ENCODE data around the gene IPO9. TPM values are rescaled to one million over a fixed set of nuclear protein-coding genes. Genes with fewer than 3 reads are reported as not detected.
A peak's percentile ranks its signal among the peaks of the same experiment; 100 is the strongest.

The IPO9 gene
- polyA plus RNA-seq, 1 donor (not counting 4 experiments of a cell fraction or from before 2014, with no cell fraction given): 38.9 TPM

DNA sequence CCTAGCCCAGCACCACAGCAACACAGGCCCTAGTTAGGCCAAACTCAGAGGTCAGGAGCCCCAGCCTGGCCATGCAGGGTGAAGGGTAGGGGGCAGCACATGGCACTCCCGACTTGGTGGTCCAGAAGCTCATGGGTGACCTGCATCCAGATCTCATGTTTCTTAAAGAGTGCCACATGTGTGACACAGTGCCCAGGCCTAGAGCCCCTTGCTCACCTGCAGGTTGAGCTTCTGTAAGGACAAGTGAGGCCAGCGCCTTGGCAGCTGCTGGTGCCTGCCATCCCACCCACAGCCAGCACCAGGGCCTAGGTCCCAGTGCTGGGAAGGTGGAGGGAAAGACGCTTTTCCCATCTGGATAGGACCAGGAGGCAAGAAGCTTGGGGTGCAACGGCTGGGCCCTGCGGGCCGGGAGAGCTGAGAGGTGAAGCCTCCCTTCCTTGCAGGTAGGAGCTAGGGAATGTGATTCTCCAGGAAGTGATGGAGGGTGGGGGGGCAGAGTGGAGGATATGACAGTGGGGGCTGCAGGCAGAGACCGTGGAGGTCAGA lies 66.2 kb downstream of the IPO9 start:
- TF ChIP-seq, protein P1, sequence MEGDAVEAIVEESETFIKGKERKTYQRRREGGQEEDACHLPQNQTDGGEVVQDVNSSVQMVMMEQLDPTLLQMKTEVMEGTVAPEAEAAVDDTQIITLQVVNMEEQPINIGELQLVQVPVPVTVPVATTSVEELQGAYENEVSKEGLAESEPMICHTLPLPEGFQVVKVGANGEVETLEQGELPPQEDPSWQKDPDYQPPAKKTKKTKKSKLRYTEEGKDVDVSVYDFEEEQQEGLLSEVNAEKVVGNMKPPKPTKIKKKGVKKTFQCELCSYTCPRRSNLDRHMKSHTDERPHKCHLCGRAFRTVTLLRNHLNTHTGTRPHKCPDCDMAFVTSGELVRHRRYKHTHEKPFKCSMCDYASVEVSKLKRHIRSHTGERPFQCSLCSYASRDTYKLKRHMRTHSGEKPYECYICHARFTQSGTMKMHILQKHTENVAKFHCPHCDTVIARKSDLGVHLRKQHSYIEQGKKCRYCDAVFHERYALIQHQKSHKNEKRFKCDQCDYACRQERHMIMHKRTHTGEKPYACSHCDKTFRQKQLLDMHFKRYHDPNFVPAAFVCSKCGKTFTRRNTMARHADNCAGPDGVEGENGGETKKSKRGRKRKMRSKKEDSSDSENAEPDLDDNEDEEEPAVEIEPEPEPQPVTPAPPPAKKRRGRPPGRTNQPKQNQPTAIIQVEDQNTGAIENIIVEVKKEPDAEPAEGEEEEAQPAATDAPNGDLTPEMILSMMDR (optimal IDR thresholded peaks at IDR 0.05 in 1 of 3, IDR thresholded peaks at IDR 0.05 in 1 of 3, conservative IDR thresholded peaks at IDR 0.05 in 1 of 3; ENCODE audit: extremely low read depth in 1 of 3, insufficient read depth in 2 of 3, low read length in 3 of 3): no peak
- no peak for TF ChIP-seq EZH2 (IDR thresholded peaks at IDR 0.05; ENCODE audit: low read length)
- DNase-seq (ENCODE audit: low read depth, low spot score): no peak
- no peak overlapping the region for H3K4me3 ChIP-seq (ENCODE audit: control insufficient read depth in 2 of 3, extremely low read depth in 1 of 3, insufficient read depth in 2 of 3, low read depth in 1 of 3, low read length in 3 of 3)
- no peak overlapping the region for H3K4me2 ChIP-seq (ENCODE audit: control insufficient read depth, extremely low read depth, insufficient read depth, low read depth, low read length)
- H3K27ac ChIP-seq (ENCODE audit: control insufficient read depth, insufficient read depth, low read length): no peak overlapping the region
- no peak overlapping the region for H2AFZ ChIP-seq (ENCODE audit: control insufficient read depth, low read length)
- no peak for FAIRE-seq
- H3K9ac ChIP-seq (ENCODE audit: control insufficient read depth, extremely low read depth, insufficient read depth, low read length): no peak overlapping the region
- peaks cover 4% of the 10 kb centered on the region for H3K9me1 ChIP-seq (ENCODE audit: control insufficient read depth, extremely low read depth, insufficient read depth, low read length)
- H3K9me3 ChIP-seq (ENCODE audit: control insufficient read depth, low read depth, low read length): no peaks in the 10 kb centered on the region
- H3K79me2 ChIP-seq (ENCODE audit: control insufficient read depth, insufficient read depth, low read length): no peaks in the 10 kb centered on the region
- H3K36me3 ChIP-seq (ENCODE audit: control insufficient read depth in 2 of 2, extremely low read depth in 1 of 2, insufficient read depth in 2 of 2, low read length in 2 of 2): no peaks in the 10 kb centered on the region
- no peaks in the 10 kb centered on the region for H3K27me3 ChIP-seq (ENCODE audit: control insufficient read depth, extremely low read depth, insufficient read depth, low read length)
- dilution Hi-C loops (cut with MboI; ENCODE audit: extremely low pct_ligation_motif_present, low sequenced_read_pairs): no loop called here
- H3K4me1 ChIP-seq (ENCODE audit: control insufficient read depth, extremely low read depth, insufficient read depth, low read length): peaks cover 15% of the 10 kb centered on the region
- H4K20me1 ChIP-seq (ENCODE audit: control insufficient read depth, extremely low read depth, insufficient read depth, low read length): no peaks in the 10 kb centered on the region

DNA sequence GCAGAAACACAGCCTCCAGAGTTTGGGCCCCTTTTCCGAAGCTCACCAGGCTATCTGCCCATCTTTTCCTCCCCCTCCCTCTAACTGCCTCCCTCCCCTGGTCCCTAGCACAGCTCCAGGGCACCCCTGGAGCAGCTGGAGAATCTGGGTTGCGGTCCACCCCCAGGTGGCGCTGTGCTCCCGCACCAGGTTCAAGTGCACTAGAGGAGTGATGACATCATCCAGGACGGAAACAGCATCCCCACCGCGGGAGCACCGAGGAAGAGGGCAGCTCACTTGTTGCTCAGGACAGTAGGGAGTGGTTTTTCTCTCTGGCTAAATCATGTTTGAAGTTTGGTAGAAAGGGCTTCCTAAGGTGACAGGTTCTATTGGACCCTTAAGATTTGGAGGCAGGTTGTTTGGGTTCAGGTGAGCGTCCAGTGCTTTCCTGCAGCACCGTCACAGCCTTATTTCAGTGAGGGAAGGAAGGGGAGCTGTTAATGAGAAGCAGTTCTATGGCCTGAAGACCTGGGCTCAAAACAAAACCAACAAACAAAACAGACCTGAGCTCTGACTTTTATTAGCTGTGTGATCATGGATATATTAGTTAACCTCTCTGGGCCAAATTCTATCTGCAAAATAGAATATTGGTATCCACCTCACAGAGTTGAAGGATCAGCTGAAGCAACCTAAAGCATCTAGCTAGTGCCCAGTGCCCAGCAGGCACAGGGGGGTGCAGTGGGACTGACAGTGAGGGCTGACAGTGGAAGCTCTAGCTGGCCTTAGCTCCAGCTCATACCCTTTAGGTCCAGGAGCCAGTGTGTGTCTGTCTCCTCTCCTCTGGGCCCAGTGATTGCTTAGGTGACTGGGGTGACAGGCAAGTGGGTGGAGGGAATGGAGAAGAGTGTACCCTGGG lies 67.2 kb downstream of the IPO9 start:
- Histone ChIP-seq H3K4me1 (ENCODE audit: control insufficient read depth, extremely low read depth, insufficient read depth, low read length) (peaks cover 15% of the 10 kb centered on the region), H4K20me1 (ENCODE audit: control insufficient read depth, extremely low read depth, insufficient read depth, low read length) (no peaks in the 10 kb centered on the region), H3K9ac (ENCODE audit: control insufficient read depth, extremely low read depth, insufficient read depth, low read length) (no peak overlapping the region), H3K27me3 (ENCODE audit: control insufficient read depth, extremely low read depth, insufficient read depth, low read length) (no peaks in the 10 kb centered on the region), H2AFZ (ENCODE audit: control insufficient read depth, low read length) (no peak overlapping the region), H3K36me3 (ENCODE audit: control insufficient read depth in 2 of 2, extremely low read depth in 1 of 2, insufficient read depth in 2 of 2, low read length in 2 of 2) (no peaks in the 10 kb centered on the region), H3K4me3 (ENCODE audit: control insufficient read depth in 2 of 3, extremely low read depth in 1 of 3, insufficient read depth in 2 of 3, low read depth in 1 of 3, low read length in 3 of 3) (no peak overlapping the region), H3K9me1 (ENCODE audit: control insufficient read depth, extremely low read depth, insufficient read depth, low read length) (peaks cover 4% of the 10 kb centered on the region), H3K79me2 (ENCODE audit: control insufficient read depth, insufficient read depth, low read length) (no peaks in the 10 kb centered on the region), H3K27ac (ENCODE audit: control insufficient read depth, insufficient read depth, low read length) (no peak overlapping the region), H3K4me2 (ENCODE audit: control insufficient read depth, extremely low read depth, insufficient read depth, low read depth, low read length) (peak overlapping the region; percentile 64), H3K9me3 (ENCODE audit: control insufficient read depth, low read depth, low read length) (no peaks in the 10 kb centered on the region)
- peak; percentile 63 for DNase-seq (ENCODE audit: low read depth, low spot score)
- no peak for TF ChIP-seq EZH2 (IDR thresholded peaks at IDR 0.05; ENCODE audit: low read length)
- TF ChIP-seq, protein P1 (optimal IDR thresholded peaks at IDR 0.05 in 1 of 3, IDR thresholded peaks at IDR 0.05 in 1 of 3, conservative IDR thresholded peaks at IDR 0.05 in 1 of 3; ENCODE audit: extremely low read depth in 1 of 3, insufficient read depth in 2 of 3, low read length in 3 of 3): peak; percentile 94 to 98 (median 96)
- dilution Hi-C loops (cut with MboI; ENCODE audit: extremely low pct_ligation_motif_present, low sequenced_read_pairs): no loop called here
- FAIRE-seq: peak; percentile 96
